Type B pancreatic cell (in vitro differentiated cells): ENCODE data around the gene NOP16. TPM values are rescaled to one million over a fixed set of nuclear protein-coding genes. Genes with fewer than 3 reads are reported as not detected.

Experiments
- DNase-seq: peaks from one replicate; pipeline ENCODE4 v3.0.0; 2021; ENCODE audit warnings: mixed read lengths; ENCODE audit not compliant: unreplicated experiment; ENCODE audit errors: extremely low spot score
- H3K27ac Mint-ChIP-seq: 2 replicates; pipeline ENCODE4 v1.8.0; 2021; ENCODE audit warnings: mild to moderate bottlenecking, mixed read lengths
- H3K27me3 Mint-ChIP-seq: 2 replicates; pipeline ENCODE4 v1.8.0; 2021; ENCODE audit warnings: mixed read lengths
- H3K36me3 Mint-ChIP-seq: 2 replicates; pipeline ENCODE4 v1.8.0; 2021; ENCODE audit warnings: mixed read lengths
- H3K4me1 Mint-ChIP-seq: one replicate; pipeline ENCODE4 v1.8.0; 2021; ENCODE audit warnings: mixed read lengths; ENCODE audit not compliant: unreplicated experiment
- H3K4me3 Mint-ChIP-seq: 2 replicates; pipeline ENCODE4 v1.8.0; 2021; ENCODE audit warnings: mild to moderate bottlenecking, mixed read lengths
- H3K9me3 Mint-ChIP-seq: 2 replicates; pipeline ENCODE4 v1.8.0; 2021; ENCODE audit warnings: mixed read lengths
- CTCF ChIP-seq: fragments of 200-600 bp; sonication (generic); conservative IDR thresholded peaks from 2 replicates; pipeline ENCODE4 v1.5.0; 2021; ENCODE audit warnings: antibody characterized with exemption, mild to moderate bottlenecking
- total RNA-seq: library from RNA; stranded (reverse); gene quantifications from 2 replicates; pipeline ENCODE4 v1.2.1, GENCODE V29; 2021; ENCODE audit warnings: low replicate concordance

The NOP16 gene
- total RNA-seq, 1 donor from 2014 or later = 42.5 TPM

- H3K4me3 Mint-ChIP-seq = no peak overlapping the region
- no peak for DNase-seq
- peaks cover 27% of the 10 kb centered on the region for H3K4me1 Mint-ChIP-seq
- H3K27me3 Mint-ChIP-seq = peaks cover 3% of the 10 kb centered on the region
- H3K27ac Mint-ChIP-seq = peak overlapping the region; percentile 70
- TF ChIP-seq CTCF = no peak
- H3K9me3 Mint-ChIP-seq = no peaks in the 10 kb centered on the region
- H3K36me3 Mint-ChIP-seq = no peaks in the 10 kb centered on the region
Measured at GRCh38 chr5:176413709-176414191, 25.4 kb upstream of the NOP16 start.

- H3K36me3 Mint-ChIP-seq = no peaks in the 10 kb centered on the region
Measured at GRCh38 chr5:176413255-176413565, 24.8 kb upstream of the NOP16 start.

GRCh38 chr5:176412517-176413254 is 24.3 kb upstream of the NOP16 start:
- no peak for DNase-seq
- Mint-ChIP-seq H3K4me1 (peaks cover 27% of the 10 kb centered on the region), H3K9me3 (no peaks in the 10 kb centered on the region), H3K27me3 (peaks cover 3% of the 10 kb centered on the region), H3K36me3 (no peaks in the 10 kb centered on the region), H3K4me3 (no peak overlapping the region), H3K27ac (peak overlapping the region; percentile 76)
- no peak for TF ChIP-seq CTCF

More at GRCh38 chr5:176413255-176413565, 24.8 kb upstream of the NOP16 start:
- no peak for DNase-seq
- Mint-ChIP-seq H3K4me1 (peaks cover 27% of the 10 kb centered on the region), H3K27me3 (peaks cover 3% of the 10 kb centered on the region), H3K27ac (peak overlapping the region; percentile 76), H3K4me3 (no peak overlapping the region), H3K9me3 (no peaks in the 10 kb centered on the region)
- TF ChIP-seq CTCF = no peak

- no peaks in the 10 kb centered on the region for H3K9me3 Mint-ChIP-seq
- H3K27me3 Mint-ChIP-seq = no peaks in the 10 kb centered on the region
- H3K4me3 Mint-ChIP-seq = peak overlapping the region; percentile 2
- H3K4me1 Mint-ChIP-seq = peaks cover 20% of the 10 kb centered on the region
- peak overlapping the region; percentile 53 for H3K27ac Mint-ChIP-seq
- TF ChIP-seq CTCF = no peak
- DNase-seq = no peak
- no peaks in the 10 kb centered on the region for H3K36me3 Mint-ChIP-seq
Measured at GRCh38 chr5:176410486-176411180, 22.2 kb upstream of the NOP16 start.

GRCh38 chr5:176409765-176410164 is 21.4 kb upstream of the NOP16 start:
- Mint-ChIP-seq H3K36me3 (no peaks in the 10 kb centered on the region), H3K4me1 (peaks cover 14% of the 10 kb centered on the region), H3K9me3 (no peaks in the 10 kb centered on the region), H3K27me3 (no peaks in the 10 kb centered on the region), H3K4me3 (no peak overlapping the region), H3K27ac (no peak overlapping the region)
- DNase-seq = no peak
- TF ChIP-seq CTCF = no peak
